Karpas-422 (cell line): ENCODE results near the gene ADAMTSL2. TPM values are rescaled to one million over a fixed set of nuclear protein-coding genes. Genes with fewer than 3 reads are reported as not detected.
"Not testable (repeated sequence)": the region's sequence is repeated elsewhere in the genome, so short reads cannot be mapped to it uniquely, and the experiment has no call there.

Source experiments
- DNase-seq: peaks from one replicate; pipeline ENCODE4 v3.0.0-alpha.2; 2015
- H2AFZ ChIP-seq: fragments of 200-600 bp; sonication (generic); 2 replicates; pipeline ENCODE4 v1.6.1; 2014; ENCODE audit warnings: antibody characterized with exemption, low read length, mixed read lengths
- H3K27ac ChIP-seq: fragments of 200-600 bp; sonication (generic); 2 replicates; pipeline ENCODE4 v1.5.1; 2014; ENCODE audit warnings: mild to moderate bottlenecking, low read length, moderate library complexity
- H3K27me3 ChIP-seq: fragments of 200-600 bp; sonication (generic); 2 replicates; pipeline ENCODE4 v1.6.1; 2014; ENCODE audit warnings: low read length, mixed read lengths
- H3K36me3 ChIP-seq: fragments of 200-600 bp; sonication (generic); 2 replicates; pipeline ENCODE4 v1.6.1; 2014; ENCODE audit warnings: low read length, mixed read lengths; ENCODE audit not compliant: insufficient read depth
- H3K4me1 ChIP-seq: fragments of 200-600 bp; sonication (generic); 2 replicates; pipeline ENCODE4 v1.6.1; 2014; ENCODE audit warnings: mild to moderate bottlenecking, low read length, mixed read lengths
- H3K4me2 ChIP-seq: fragments of 200-600 bp; sonication (generic); 2 replicates; pipeline ENCODE4 v1.6.1; 2014; ENCODE audit warnings: low read length, low read depth, mild to moderate bottlenecking; ENCODE audit not compliant: poor library complexity, severe bottlenecking
- H3K4me3 ChIP-seq: fragments of 200-600 bp; sonication (generic); 2 replicates; pipeline ENCODE4 v1.5.1; 2014; ENCODE audit warnings: mild to moderate bottlenecking, antibody characterized with exemption, low read length, mixed read lengths
- H3K79me2 ChIP-seq: fragments of 200-600 bp; sonication (generic); 2 replicates; pipeline ENCODE4 v1.6.1; 2014; ENCODE audit warnings: mild to moderate bottlenecking, low read length, mixed read lengths
- H3K9ac ChIP-seq: fragments of 200-600 bp; sonication (generic); 2 replicates; pipeline ENCODE4 v1.6.0; 2014; ENCODE audit warnings: low read length
- H3K9me2 ChIP-seq: fragments of 200-600 bp; sonication (generic), shearing (Covaris generic); replicated peaks from 2 replicates; pipeline ENCODE4 v1.6.0; 2014; ENCODE audit warnings: mild to moderate bottlenecking, low read length, moderate library complexity; ENCODE audit not compliant: insufficient read depth
- H3K9me3 ChIP-seq: fragments of 300-700, 200-600 bp; sonication (generic); 2 replicates; pipeline ENCODE4 v1.6.1; 2014; ENCODE audit warnings: low read length, mixed read lengths
- H4K20me1 ChIP-seq: fragments of 200-600 bp; sonication (generic); 2 replicates; pipeline ENCODE4 v1.6.1; 2014; ENCODE audit warnings: mild to moderate bottlenecking, antibody characterized with exemption, low read length, low read depth; ENCODE audit not compliant: insufficient read depth
- total RNA-seq: library from RNA; depleted of rRNA; stranded (reverse); fragments of >200 nt; shearing (Covaris generic); gene quantifications from 2 replicates; pipeline ENCODE4 v1.2.3, GENCODE V29; 2014; ENCODE audit warnings: low replicate concordance

Gene ADAMTSL2
- total RNA-seq, 1 experiment from 2014 or later = not detected

- no peaks in the 10 kb centered on the region for H3K9me2 ChIP-seq
- H3K9me3 ChIP-seq = no peaks in the 10 kb centered on the region
- H3K79me2 ChIP-seq = no peaks in the 10 kb centered on the region
- H3K27me3 ChIP-seq = no peaks in the 10 kb centered on the region
- no peak overlapping the region for H3K9ac ChIP-seq
- no peak overlapping the region for H3K27ac ChIP-seq
- H3K4me1 ChIP-seq = no peaks in the 10 kb centered on the region
- H3K4me3 ChIP-seq = no peak overlapping the region
- H3K36me3 ChIP-seq = no peaks in the 10 kb centered on the region
- no peak for DNase-seq
- H3K4me2 ChIP-seq = no peak overlapping the region
- H2AFZ ChIP-seq = no peak overlapping the region
- no peaks in the 10 kb centered on the region for H4K20me1 ChIP-seq
These were observed 27.6 kb downstream of the ADAMTSL2 start for GRCh38 chr9:133561976-133562554.

- Histone ChIP-seq H3K27ac (no peak overlapping the region), H3K9me3 (no peaks in the 10 kb centered on the region), H3K4me2 (no peak overlapping the region), H3K4me1 (no peaks in the 10 kb centered on the region), H3K9ac (no peak overlapping the region), H3K36me3 (no peaks in the 10 kb centered on the region), H2AFZ (no peak overlapping the region), H4K20me1 (no peaks in the 10 kb centered on the region), H3K79me2 (no peaks in the 10 kb centered on the region), H3K4me3 (no peak overlapping the region), H3K27me3 (no peaks in the 10 kb centered on the region), H3K9me2 (no peaks in the 10 kb centered on the region)
- DNase-seq = no peak
These were observed 28.2 kb downstream of the ADAMTSL2 start for GRCh38 chr9:133562611-133563290.

DNA sequence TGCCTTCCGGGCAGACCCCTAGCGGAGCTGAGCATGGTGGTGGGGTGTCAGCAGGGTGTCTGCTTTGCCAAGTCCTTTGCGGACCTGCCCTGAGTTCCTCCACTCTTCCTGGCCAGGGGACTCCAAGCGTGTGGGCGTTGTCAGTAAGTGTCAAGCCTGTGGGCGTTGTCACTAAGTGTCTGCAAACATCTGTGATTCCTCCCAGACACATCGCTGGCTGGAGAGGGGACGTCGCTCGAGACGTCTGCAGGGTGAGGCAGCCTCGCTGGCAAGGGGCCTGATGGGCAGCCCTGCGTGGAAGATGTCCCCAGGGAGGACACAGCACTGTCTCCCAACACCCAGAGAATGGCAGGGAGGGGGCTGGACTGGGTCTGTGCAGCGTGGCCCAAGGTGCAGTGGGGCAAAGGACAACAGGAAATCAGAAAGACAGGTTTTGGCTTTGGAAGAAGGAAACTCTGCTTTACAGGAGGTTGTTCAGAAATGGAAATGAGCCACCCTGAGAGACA is 28.8 kb downstream of the ADAMTSL2 start:
- H3K9ac ChIP-seq = no peak overlapping the region
- no peak overlapping the region for H2AFZ ChIP-seq
- H3K36me3 ChIP-seq = no peaks in the 10 kb centered on the region
- DNase-seq = no peak
- H3K27ac ChIP-seq = no peak overlapping the region
- no peaks in the 10 kb centered on the region for H3K79me2 ChIP-seq
- no peak overlapping the region for H3K4me3 ChIP-seq
- no peaks in the 10 kb centered on the region for H3K9me3 ChIP-seq
- no peaks in the 10 kb centered on the region for H4K20me1 ChIP-seq
- no peaks in the 10 kb centered on the region for H3K4me1 ChIP-seq
- no peaks in the 10 kb centered on the region for H3K9me2 ChIP-seq
- H3K27me3 ChIP-seq = no peaks in the 10 kb centered on the region
- no peak overlapping the region for H3K4me2 ChIP-seq

GRCh38 chr9:133563814-133564213 is 29.3 kb downstream of the ADAMTSL2 start:
- H2AFZ ChIP-seq, H3K27ac ChIP-seq, H3K9me3 ChIP-seq, H3K9me2 ChIP-seq, H3K36me3 ChIP-seq, H3K4me1 ChIP-seq, H3K4me3 ChIP-seq, H3K79me2 ChIP-seq, H3K9ac ChIP-seq, H4K20me1 ChIP-seq, H3K27me3 ChIP-seq, H3K4me2 ChIP-seq, DNase-seq: not testable (repeated sequence)

- no peaks in the 10 kb centered on the region for H3K4me1 ChIP-seq
- no peaks in the 10 kb centered on the region for H3K79me2 ChIP-seq
- no peak overlapping the region for H3K4me3 ChIP-seq
- DNase-seq = no peak
- H3K9ac ChIP-seq = no peak overlapping the region
- no peak overlapping the region for H3K27ac ChIP-seq
- H4K20me1 ChIP-seq = no peaks in the 10 kb centered on the region
- H3K36me3 ChIP-seq = no peaks in the 10 kb centered on the region
- no peaks in the 10 kb centered on the region for H3K9me2 ChIP-seq
- H2AFZ ChIP-seq = no peak overlapping the region
- no peak overlapping the region for H3K4me2 ChIP-seq
- no peaks in the 10 kb centered on the region for H3K9me3 ChIP-seq
- no peaks in the 10 kb centered on the region for H3K27me3 ChIP-seq
These were observed 30.1 kb downstream of the ADAMTSL2 start for GRCh38 chr9:133564451-133565116.

DNA sequence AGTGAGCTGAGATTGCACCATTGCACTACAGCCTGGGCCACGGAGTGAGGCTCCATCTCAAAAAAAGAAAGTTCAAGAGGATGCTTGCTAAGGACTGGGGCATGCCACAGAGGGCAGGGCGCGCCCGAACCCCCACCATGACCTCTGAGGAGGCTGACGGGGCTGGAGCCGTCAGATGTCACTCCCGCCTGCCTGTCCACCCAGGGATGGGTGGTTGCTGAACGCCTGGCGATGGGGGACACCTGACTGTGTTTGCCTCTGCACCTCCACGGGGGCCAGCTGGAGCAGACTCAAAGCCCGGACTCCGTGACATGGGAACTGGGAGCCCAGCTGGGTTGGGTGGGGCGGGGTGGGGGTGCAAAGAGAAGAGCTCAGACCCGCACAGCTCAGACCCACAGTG is 31.9 kb downstream of the ADAMTSL2 start:
- no peaks in the 10 kb centered on the region for H3K9me2 ChIP-seq
- no peaks in the 10 kb centered on the region for H3K79me2 ChIP-seq
- H3K36me3 ChIP-seq = no peaks in the 10 kb centered on the region
- no peaks in the 10 kb centered on the region for H3K4me1 ChIP-seq
- H3K27me3 ChIP-seq = no peaks in the 10 kb centered on the region
- H3K4me3 ChIP-seq = no peak overlapping the region
- H3K27ac ChIP-seq = no peak overlapping the region
- H3K9ac ChIP-seq = no peak overlapping the region
- no peak overlapping the region for H2AFZ ChIP-seq
- no peaks in the 10 kb centered on the region for H3K9me3 ChIP-seq
- DNase-seq = no peak
- H3K4me2 ChIP-seq = no peak overlapping the region
- H4K20me1 ChIP-seq = no peaks in the 10 kb centered on the region

- H3K4me2 ChIP-seq = no peak overlapping the region
- no peak overlapping the region for H2AFZ ChIP-seq
- no peaks in the 10 kb centered on the region for H3K36me3 ChIP-seq
- H3K9me3 ChIP-seq = no peaks in the 10 kb centered on the region
- no peaks in the 10 kb centered on the region for H3K9me2 ChIP-seq
- no peaks in the 10 kb centered on the region for H3K27me3 ChIP-seq
- H3K9ac ChIP-seq = no peak overlapping the region
- no peaks in the 10 kb centered on the region for H4K20me1 ChIP-seq
- H3K27ac ChIP-seq = no peak overlapping the region
- no peaks in the 10 kb centered on the region for H3K79me2 ChIP-seq
- DNase-seq = no peak
- H3K4me1 ChIP-seq = no peaks in the 10 kb centered on the region
- no peak overlapping the region for H3K4me3 ChIP-seq
These were observed 32.3 kb downstream of the ADAMTSL2 start for GRCh38 chr9:133566817-133567216.

DNA sequence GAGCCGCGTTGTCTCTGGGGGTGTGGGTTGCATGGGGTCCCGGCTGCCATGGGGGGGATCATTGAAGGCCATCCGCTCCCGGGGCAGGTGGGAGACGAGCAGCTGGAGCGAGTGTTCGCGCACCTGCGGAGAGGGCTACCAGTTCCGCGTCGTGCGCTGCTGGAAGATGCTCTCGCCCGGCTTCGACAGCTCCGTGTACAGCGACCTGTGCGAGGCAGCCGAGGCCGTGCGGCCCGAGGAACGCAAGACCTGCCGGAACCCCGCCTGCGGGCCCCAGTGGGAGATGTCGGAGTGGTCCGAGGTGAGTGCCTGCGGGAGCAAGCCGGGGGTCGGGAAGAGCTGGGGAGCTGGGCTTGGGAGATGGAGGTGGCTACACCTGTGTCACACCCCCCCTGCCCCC is 33.7 kb downstream of the ADAMTSL2 start:
- Histone ChIP-seq H3K36me3 (no peaks in the 10 kb centered on the region), H3K9me2 (no peaks in the 10 kb centered on the region), H4K20me1 (no peaks in the 10 kb centered on the region), H3K4me2 (no peak overlapping the region), H3K9ac (no peak overlapping the region), H3K27ac (no peak overlapping the region), H3K27me3 (no peaks in the 10 kb centered on the region), H2AFZ (no peak overlapping the region), H3K4me1 (no peaks in the 10 kb centered on the region), H3K9me3 (no peaks in the 10 kb centered on the region), H3K4me3 (no peak overlapping the region), H3K79me2 (no peaks in the 10 kb centered on the region)
- DNase-seq = no peak
